Activated naive CD4-positive, alpha-beta T cell treated with anti-CD3 and anti-CD28 coated beads for 36 hours (primary cell): Measurements from ENCODE around the gene ADAMTS7. TPM values are rescaled to one million over a fixed set of nuclear protein-coding genes. Genes with fewer than 3 reads are reported as not detected.
A peak's percentile ranks its signal among the peaks of the same experiment; 100 is the strongest.
"Not testable (repeated sequence)": the region's sequence is repeated elsewhere in the genome, so short reads cannot be mapped to it uniquely, and the experiment has no call there.

Experiments
- CTCF ChIA-PET: fragments of 350-600 bp; sonication (Branson Sonifier 250); formaldehyde crosslinking; loops from one replicate; lab custom pipeline; 2021; ENCODE audit warnings: antibody characterized with exemption; lab: Charles Lee
- DNase-seq: peaks from one replicate; pipeline ENCODE4 v3.0.0-alpha.2; 2020
- H3K27ac Mint-ChIP-seq: one replicate; pipeline ENCODE4 v1.8.0; 2021; ENCODE audit warnings: mild to moderate bottlenecking, mixed read lengths
- H3K27me3 Mint-ChIP-seq: one replicate; pipeline ENCODE4 v1.8.0; 2021; ENCODE audit warnings: low read depth, mixed read lengths
- H3K36me3 Mint-ChIP-seq: one replicate; pipeline ENCODE4 v1.8.0; 2021; ENCODE audit warnings: low read depth, mixed read lengths
- H3K4me1 Mint-ChIP-seq: one replicate; pipeline ENCODE4 v1.8.0; 2021; ENCODE audit warnings: low read depth, mixed read lengths
- H3K4me3 Mint-ChIP-seq: one replicate; pipeline ENCODE4 v1.8.0; 2021; ENCODE audit warnings: mild to moderate bottlenecking, moderate library complexity, mixed read lengths
- H3K9me3 Mint-ChIP-seq: one replicate; pipeline ENCODE4 v1.8.0; 2021; ENCODE audit warnings: mixed read lengths
- intact Hi-C: fragments of 100-400 bp; cut with micrococcal nuclease; formaldehyde crosslinking; loops from one replicate; pipeline ENCODE4 v1.15.1; 2023
- total RNA-seq, 2 experiments: library from RNA; stranded (reverse); gene quantifications; one replicate each; pipeline ENCODE4 v1.2.3, GENCODE V29; 2021

Gene ADAMTS7
- total RNA-seq, 2 experiments from 2014 or later: 0.07 to 0.10 TPM

GRCh38 chr15:78840661-78841375, 29.6 kb upstream of the ADAMTS7 start:
- Mint-ChIP-seq H3K27me3 (no peaks in the 10 kb centered on the region), H3K27ac (no peak overlapping the region), H3K9me3 (no peaks in the 10 kb centered on the region), H3K4me3 (no peak overlapping the region), H3K36me3 (no peaks in the 10 kb centered on the region), H3K4me1 (no peaks in the 10 kb centered on the region)
- intact Hi-C loops: no loop called here
- CTCF ChIA-PET: no interaction called here
- no peak for DNase-seq

- H3K9me3 Mint-ChIP-seq, H3K27me3 Mint-ChIP-seq, CTCF ChIA-PET, H3K4me1 Mint-ChIP-seq, intact Hi-C loops, H3K36me3 Mint-ChIP-seq, DNase-seq, H3K27ac Mint-ChIP-seq, H3K4me3 Mint-ChIP-seq: not testable (repeated sequence)
Measured at GRCh38 chr15:78839151-78839550, 27.9 kb upstream of the ADAMTS7 start.

- intact Hi-C loops: no loop called here
- Mint-ChIP-seq H3K4me3 (no peak overlapping the region), H3K9me3 (no peaks in the 10 kb centered on the region), H3K27ac (no peak overlapping the region), H3K36me3 (no peaks in the 10 kb centered on the region), H3K27me3 (no peaks in the 10 kb centered on the region), H3K4me1 (no peaks in the 10 kb centered on the region)
- CTCF ChIA-PET: no interaction called here
- DNase-seq: no peak
Measured at GRCh38 chr15:78838489-78838888, 27.2 kb upstream of the ADAMTS7 start.

GRCh38 chr15:78837543-78837942, 26.3 kb upstream of the ADAMTS7 start:
- no peaks in the 10 kb centered on the region for H3K27me3 Mint-ChIP-seq
- CTCF ChIA-PET: no interaction called here
- H3K4me1 Mint-ChIP-seq: no peaks in the 10 kb centered on the region
- intact Hi-C loops: no loop called here
- no peaks in the 10 kb centered on the region for H3K36me3 Mint-ChIP-seq
- H3K9me3 Mint-ChIP-seq: no peaks in the 10 kb centered on the region
- no peak for DNase-seq
- H3K27ac Mint-ChIP-seq: no peak overlapping the region
- H3K4me3 Mint-ChIP-seq: no peak overlapping the region

GRCh38 chr15:78837131-78837530, 25.9 kb upstream of the ADAMTS7 start:
- no peak overlapping the region for H3K4me3 Mint-ChIP-seq
- H3K4me1 Mint-ChIP-seq: peaks cover under 1% of the 10 kb centered on the region
- DNase-seq: no peak
- H3K27me3 Mint-ChIP-seq: peaks cover under 1% of the 10 kb centered on the region
- no peaks in the 10 kb centered on the region for H3K36me3 Mint-ChIP-seq
- intact Hi-C loops: no loop called here
- no peak overlapping the region for H3K27ac Mint-ChIP-seq
- H3K9me3 Mint-ChIP-seq: no peaks in the 10 kb centered on the region
- CTCF ChIA-PET: no interaction called here

GRCh38 chr15:78836333-78836732, 25.1 kb upstream of the ADAMTS7 start:
- Mint-ChIP-seq H3K27ac (no peak overlapping the region), H3K9me3 (no peaks in the 10 kb centered on the region), H3K4me3 (no peak overlapping the region), H3K27me3 (peaks cover 4% of the 10 kb centered on the region), H3K36me3 (no peaks in the 10 kb centered on the region), H3K4me1 (peaks cover 6% of the 10 kb centered on the region)
- CTCF ChIA-PET: no interaction called here
- intact Hi-C loops: no loop called here
- no peak for DNase-seq

GRCh38 chr15:78831229-78832207, 20.3 kb upstream of the ADAMTS7 start:
- no peak for DNase-seq
- no peak overlapping the region for H3K4me3 Mint-ChIP-seq
- H3K27ac Mint-ChIP-seq: no peak overlapping the region
- intact Hi-C loops: no loop called here
- peaks cover 4% of the 10 kb centered on the region for H3K27me3 Mint-ChIP-seq
- no peaks in the 10 kb centered on the region for H3K9me3 Mint-ChIP-seq
- peaks cover 10% of the 10 kb centered on the region for H3K4me1 Mint-ChIP-seq
- CTCF ChIA-PET: no interaction called here
- H3K36me3 Mint-ChIP-seq: no peaks in the 10 kb centered on the region

- Mint-ChIP-seq H3K9me3 (no peaks in the 10 kb centered on the region), H3K4me1 (peaks cover 10% of the 10 kb centered on the region), H3K27me3 (peaks cover 4% of the 10 kb centered on the region), H3K4me3 (peak overlapping the region; percentile 56), H3K36me3 (no peaks in the 10 kb centered on the region), H3K27ac (no peak overlapping the region)
- DNase-seq: peak; percentile 15
- intact Hi-C loops: no loop called here
- CTCF ChIA-PET: interaction anchor here (1.5 kb wide), 1 partner anchor 23 kb away, joined by 8 read pairs; no protein-coding TSS in a partner anchor
Measured at GRCh38 chr15:78830514-78831228, 19.4 kb upstream of the ADAMTS7 start.

- Mint-ChIP-seq H3K36me3 (no peaks in the 10 kb centered on the region), H3K4me3 (no peak overlapping the region), H3K4me1 (peaks cover 10% of the 10 kb centered on the region), H3K27ac (no peak overlapping the region), H3K27me3 (peaks cover 4% of the 10 kb centered on the region), H3K9me3 (no peaks in the 10 kb centered on the region)
- intact Hi-C loops: no loop called here
- CTCF ChIA-PET: interaction anchor here (1.5 kb wide), 1 partner anchor 22 kb away, joined by 8 read pairs; no protein-coding TSS in a partner anchor
- DNase-seq: no peak
Measured at GRCh38 chr15:78828920-78829319, 17.7 kb upstream of the ADAMTS7 start.

- intact Hi-C loops: no loop called here
- no peak for DNase-seq
- no peak overlapping the region for H3K27ac Mint-ChIP-seq
- no peak overlapping the region for H3K4me3 Mint-ChIP-seq
- CTCF ChIA-PET: no interaction called here
- H3K4me1 Mint-ChIP-seq: no peaks in the 10 kb centered on the region
- H3K9me3 Mint-ChIP-seq: no peaks in the 10 kb centered on the region
- no peaks in the 10 kb centered on the region for H3K36me3 Mint-ChIP-seq
- no peaks in the 10 kb centered on the region for H3K27me3 Mint-ChIP-seq
Measured at GRCh38 chr15:78822514-78822913, 11.2 kb upstream of the ADAMTS7 start.

GRCh38 chr15:78811825-78812183, 540 bp upstream of the ADAMTS7 start:
- intact Hi-C loops: no loop called here
- Mint-ChIP-seq H3K4me1 (peaks cover 4% of the 10 kb centered on the region), H3K36me3 (no peaks in the 10 kb centered on the region), H3K27ac (no peak overlapping the region), H3K27me3 (peaks cover 43% of the 10 kb centered on the region), H3K4me3 (peak overlapping the region; percentile 58), H3K9me3 (peaks cover 3% of the 10 kb centered on the region)
- no peak for DNase-seq
- CTCF ChIA-PET: interaction anchor here (0.7 kb wide), 1 partner anchor 294 kb away, joined by 3 read pairs; no protein-coding TSS in a partner anchor
